OCI-LY1 (cell line): Measurements from ENCODE around the gene CEP19.

ENCODE experiments used
- H2AFZ ChIP-seq: fragments of 200-600 bp; sonication (generic), shearing (Covaris generic); 2 replicates; pipeline ENCODE4 v1.6.0; 2014; ENCODE audit warnings: antibody characterized with exemption, mild to moderate bottlenecking, low read length
- H3F3A ChIP-seq: fragments of 200-600 bp; sonication (generic), shearing (Covaris generic); 2 replicates; pipeline ENCODE4 v1.6.0; 2014; ENCODE audit warnings: mild to moderate bottlenecking, antibody characterized with exemption, low read length, moderate library complexity; ENCODE audit not compliant: insufficient read depth
- H3K27ac ChIP-seq: fragments of 200-600 bp; sonication (generic); 2 replicates; pipeline ENCODE4 v1.5.1; 2014; ENCODE audit warnings: low read length, mixed run types, mild to moderate bottlenecking, low read depth; ENCODE audit not compliant: poor library complexity, severe bottlenecking
- H3K27me3 ChIP-seq: fragments of 200-600 bp; sonication (generic); 2 replicates; pipeline ENCODE4 v1.6.0; 2014; ENCODE audit warnings: antibody characterized with exemption, mild to moderate bottlenecking, low read length, moderate library complexity; ENCODE audit not compliant: insufficient read depth
- H3K36me3 ChIP-seq: fragments of 200-600 bp; sonication (generic); 2 replicates; pipeline ENCODE4 v1.6.1; 2014; ENCODE audit warnings: mild to moderate bottlenecking, antibody characterized with exemption, low read length, moderate library complexity, mixed read lengths; ENCODE audit not compliant: insufficient read depth
- H3K4me1 ChIP-seq: fragments of 200-600 bp; sonication (generic); 2 replicates; pipeline ENCODE4 v1.5.1; 2014; ENCODE audit warnings: mild to moderate bottlenecking, low read length, moderate library complexity; ENCODE audit not compliant: insufficient read depth, severe bottlenecking
- H3K4me2 ChIP-seq: fragments of 200-600 bp; sonication (generic), shearing (Covaris generic); 2 replicates; pipeline ENCODE4 v1.6.1; 2014; ENCODE audit warnings: low read length
- H3K4me3 ChIP-seq: fragments of 200-600 bp; sonication (generic); 2 replicates; pipeline ENCODE4 v1.5.1; 2014; ENCODE audit warnings: low read length, low read depth, mild to moderate bottlenecking, mixed read lengths; ENCODE audit not compliant: poor library complexity, severe bottlenecking
- H3K79me2 ChIP-seq: fragments of 200-600 bp; shearing (Covaris generic); 2 replicates; pipeline ENCODE4 v1.6.1; 2016; ENCODE audit warnings: mixed run types, low read length, mixed read lengths; ENCODE audit not compliant: insufficient read depth
- H3K9ac ChIP-seq: fragments of 200-600 bp; sonication (generic), shearing (Covaris generic); 2 replicates; pipeline ENCODE4 v1.6.1; 2014; ENCODE audit warnings: mild to moderate bottlenecking, low read length, mixed read lengths
- H3K9me2 ChIP-seq: fragments of 200-600 bp; sonication (generic), shearing (Covaris generic); 2 replicates; pipeline ENCODE4 v1.6.1; 2014; ENCODE audit warnings: low read depth, mild to moderate bottlenecking, low read length, mixed read lengths
- H3K9me3 ChIP-seq: fragments of 200-600 bp; shearing (Covaris generic); 2 replicates; pipeline ENCODE4 v1.6.1; 2014; ENCODE audit warnings: low read length, mixed read lengths
- H4K20me1 ChIP-seq: fragments of 200-600 bp; sonication (generic), shearing (Covaris generic); 2 replicates; pipeline ENCODE4 v1.6.0; 2016; ENCODE audit warnings: mild to moderate bottlenecking, low read length; ENCODE audit not compliant: insufficient read depth
- EZH2 ChIP-seq: fragments of 200-600 bp; sonication (generic), shearing (Covaris generic); IDR thresholded peaks from 2 replicates; pipeline ENCODE4 v1.8.0; 2017; ENCODE audit warnings: borderline replicate concordance, mixed run types, mild to moderate bottlenecking, antibody characterized with exemption, low read length, moderate library complexity, mixed read lengths
- TF ChIP-seq, protein P1 (sequence below): fragments of 200-600 bp; sonication (generic), shearing (Covaris generic); IDR thresholded peaks from 2 replicates; pipeline ENCODE4 v1.5.1; 2017; ENCODE audit warnings: mild to moderate bottlenecking, antibody characterized with exemption, low read length, moderate library complexity, mixed read lengths

Gene CEP19

GRCh38 chr3:196737655-196738054 lies 25.6 kb upstream of the CEP19 start:
- H3K27me3 ChIP-seq: no peaks in the 10 kb centered on the region
- TF ChIP-seq, protein P1, sequence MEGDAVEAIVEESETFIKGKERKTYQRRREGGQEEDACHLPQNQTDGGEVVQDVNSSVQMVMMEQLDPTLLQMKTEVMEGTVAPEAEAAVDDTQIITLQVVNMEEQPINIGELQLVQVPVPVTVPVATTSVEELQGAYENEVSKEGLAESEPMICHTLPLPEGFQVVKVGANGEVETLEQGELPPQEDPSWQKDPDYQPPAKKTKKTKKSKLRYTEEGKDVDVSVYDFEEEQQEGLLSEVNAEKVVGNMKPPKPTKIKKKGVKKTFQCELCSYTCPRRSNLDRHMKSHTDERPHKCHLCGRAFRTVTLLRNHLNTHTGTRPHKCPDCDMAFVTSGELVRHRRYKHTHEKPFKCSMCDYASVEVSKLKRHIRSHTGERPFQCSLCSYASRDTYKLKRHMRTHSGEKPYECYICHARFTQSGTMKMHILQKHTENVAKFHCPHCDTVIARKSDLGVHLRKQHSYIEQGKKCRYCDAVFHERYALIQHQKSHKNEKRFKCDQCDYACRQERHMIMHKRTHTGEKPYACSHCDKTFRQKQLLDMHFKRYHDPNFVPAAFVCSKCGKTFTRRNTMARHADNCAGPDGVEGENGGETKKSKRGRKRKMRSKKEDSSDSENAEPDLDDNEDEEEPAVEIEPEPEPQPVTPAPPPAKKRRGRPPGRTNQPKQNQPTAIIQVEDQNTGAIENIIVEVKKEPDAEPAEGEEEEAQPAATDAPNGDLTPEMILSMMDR: no peak
- TF ChIP-seq EZH2: no peak
- peaks cover 33% of the 10 kb centered on the region for H3K36me3 ChIP-seq
- H3K27ac ChIP-seq: no peak overlapping the region
- H3K4me3 ChIP-seq: no peak overlapping the region
- H3K9me3 ChIP-seq: peaks cover 6% of the 10 kb centered on the region
- peaks cover 27% of the 10 kb centered on the region for H3K79me2 ChIP-seq
- no peaks in the 10 kb centered on the region for H3F3A ChIP-seq
- no peaks in the 10 kb centered on the region for H4K20me1 ChIP-seq
- H3K4me2 ChIP-seq: no peak overlapping the region
- no peaks in the 10 kb centered on the region for H3K9me2 ChIP-seq
- no peak overlapping the region for H2AFZ ChIP-seq
- no peak overlapping the region for H3K9ac ChIP-seq
- peaks cover 19% of the 10 kb centered on the region for H3K4me1 ChIP-seq

- Histone ChIP-seq H3K36me3 (peaks cover 36% of the 10 kb centered on the region), H3K79me2 (peaks cover 18% of the 10 kb centered on the region), H3K9me2 (no peaks in the 10 kb centered on the region), H4K20me1 (no peaks in the 10 kb centered on the region), H3K4me2 (no peak overlapping the region), H3K4me3 (no peak overlapping the region), H3K27ac (no peak overlapping the region), H3F3A (no peaks in the 10 kb centered on the region), H3K9ac (no peak overlapping the region), H3K9me3 (peaks cover 6% of the 10 kb centered on the region), H2AFZ (no peak overlapping the region), H3K4me1 (peaks cover 15% of the 10 kb centered on the region), H3K27me3 (no peaks in the 10 kb centered on the region)
- TF ChIP-seq, protein P1: no peak
- TF ChIP-seq EZH2: no peak
Measured at GRCh38 chr3:196736670-196737374, 24.8 kb upstream of the CEP19 start.

GRCh38 chr3:196735751-196736150 lies 23.7 kb upstream of the CEP19 start:
- H3F3A ChIP-seq: no peaks in the 10 kb centered on the region
- H3K79me2 ChIP-seq: peaks cover 8% of the 10 kb centered on the region
- peaks cover 6% of the 10 kb centered on the region for H3K9me3 ChIP-seq
- no peak overlapping the region for H3K4me3 ChIP-seq
- no peaks in the 10 kb centered on the region for H3K27me3 ChIP-seq
- TF ChIP-seq, protein P1: no peak
- TF ChIP-seq EZH2: no peak
- peaks cover 46% of the 10 kb centered on the region for H3K36me3 ChIP-seq
- H2AFZ ChIP-seq: no peak overlapping the region
- H3K9me2 ChIP-seq: no peaks in the 10 kb centered on the region
- H3K27ac ChIP-seq: no peak overlapping the region
- peaks cover 4% of the 10 kb centered on the region for H3K4me1 ChIP-seq
- H4K20me1 ChIP-seq: no peaks in the 10 kb centered on the region
- no peak overlapping the region for H3K4me2 ChIP-seq
- H3K9ac ChIP-seq: no peak overlapping the region
